ENCODE data around the gene SLC6A3.
A peak's percentile ranks its signal among the peaks of the same experiment; 100 is the strongest.

Gene SLC6A3

DNA sequence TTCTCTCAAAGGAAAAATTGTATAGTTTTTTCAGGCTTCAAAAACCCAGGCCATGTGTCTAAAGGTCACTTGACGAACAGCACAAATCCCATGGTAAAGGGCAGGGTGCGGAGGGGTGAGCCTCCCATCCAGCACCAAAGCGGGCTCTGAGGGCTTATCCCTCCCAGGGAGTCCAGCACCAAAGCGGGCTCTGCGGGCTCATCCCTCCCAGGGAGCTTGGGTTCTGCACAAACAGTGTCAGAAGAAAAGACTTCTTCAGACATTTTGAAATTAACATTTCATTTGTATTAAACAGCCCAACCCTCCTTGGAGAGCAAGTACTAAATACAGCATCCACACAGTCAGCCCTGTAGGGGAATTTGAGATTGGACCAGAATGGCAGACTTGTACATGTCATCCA is 57.4 kb downstream of the SLC6A3 start:
- Histone ChIP-seq H4K20me1 (ENCODE audit: insufficient read depth, low read length, poor library complexity, severe bottlenecking) (no peaks in the 10 kb centered on the region), H3K9me3 (ENCODE audit: insufficient read depth, low read depth, low read length) (no peaks in the 10 kb centered on the region), H3K27me3 (ENCODE audit: insufficient read depth, low read length, poor library complexity, severe bottlenecking) (no peaks in the 10 kb centered on the region), H2AFZ (ENCODE audit: low read length) (no peak overlapping the region), H3K36me3 (ENCODE audit: insufficient read depth, low read length) (no peaks in the 10 kb centered on the region), H3K9ac (ENCODE audit: low read depth, low read length, poor library complexity, severe bottlenecking) (no peak overlapping the region), H3K4me3 (ENCODE audit: low read length, poor library complexity, severe bottlenecking) (no peak overlapping the region), H3K4me1 (ENCODE audit: insufficient read depth, low read length, poor library complexity, severe bottlenecking) (peaks cover 13% of the 10 kb centered on the region), H3F3A (ENCODE audit: low read depth) (no peaks in the 10 kb centered on the region), H3K4me2 (ENCODE audit: low read depth, low read length, poor library complexity, severe bottlenecking) (no peak overlapping the region), H3K9me2 (replicated peaks; ENCODE audit: low read depth, low read length) (no peaks in the 10 kb centered on the region), H3K79me2 (ENCODE audit: insufficient read depth, low read length) (no peaks in the 10 kb centered on the region)
- TF ChIP-seq CTCF (conservative IDR thresholded peaks at IDR 0.05; ENCODE audit: low read length) = no peak
- TF ChIP-seq EZH2phosphoT487 (IDR thresholded peaks at IDR 0.05; ENCODE audit: borderline replicate concordance) = no peak

DNA sequence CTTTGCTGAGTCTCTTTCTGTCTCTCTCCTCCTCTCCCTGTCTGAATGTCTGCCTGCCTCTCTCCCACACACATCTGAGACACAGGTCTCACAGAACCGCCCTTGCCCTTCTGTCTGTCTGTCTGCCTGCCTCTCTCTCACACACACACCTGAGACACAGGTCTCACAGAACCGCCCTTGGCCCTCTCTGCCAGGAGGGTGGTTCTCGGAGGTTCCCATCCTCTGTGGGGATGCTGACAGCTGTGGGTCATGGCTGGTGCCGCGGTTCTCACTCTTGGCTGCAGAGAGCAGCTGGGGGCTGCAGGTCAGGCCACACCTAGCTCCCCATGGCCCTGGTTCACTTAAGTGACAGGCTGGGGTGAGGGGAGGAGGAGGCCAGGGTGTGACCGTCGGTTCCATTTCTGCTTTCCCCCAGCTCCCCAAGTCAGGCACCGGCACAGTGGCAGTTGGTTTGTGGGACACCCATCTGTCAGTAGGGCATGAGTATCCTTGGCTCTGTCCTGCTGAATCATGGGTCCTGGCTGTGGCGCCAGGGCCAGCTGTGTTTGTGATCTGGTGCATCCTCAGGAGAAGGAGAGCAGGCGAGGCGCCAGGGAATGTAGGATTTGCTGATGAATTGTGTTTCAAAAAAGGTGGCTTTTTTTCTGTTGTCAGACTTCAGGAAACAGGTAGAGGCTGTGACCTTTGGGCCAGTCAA is 58.0 kb downstream of the SLC6A3 start:
- no peaks in the 10 kb centered on the region for H3K36me3 ChIP-seq (ENCODE audit: insufficient read depth, low read length)
- H3K4me2 ChIP-seq (ENCODE audit: low read depth, low read length, poor library complexity, severe bottlenecking) = peak overlapping the region; percentile 84
- TF ChIP-seq EZH2phosphoT487 (IDR thresholded peaks at IDR 0.05; ENCODE audit: borderline replicate concordance) (no peak), CTCF (conservative IDR thresholded peaks at IDR 0.05; ENCODE audit: low read length) (no peak)
- no peaks in the 10 kb centered on the region for H3F3A ChIP-seq (ENCODE audit: low read depth)
- no peak overlapping the region for H2AFZ ChIP-seq (ENCODE audit: low read length)
- H3K4me3 ChIP-seq (ENCODE audit: low read length, poor library complexity, severe bottlenecking) = no peak overlapping the region
- peaks cover 13% of the 10 kb centered on the region for H3K4me1 ChIP-seq (ENCODE audit: insufficient read depth, low read length, poor library complexity, severe bottlenecking)
- H4K20me1 ChIP-seq (ENCODE audit: insufficient read depth, low read length, poor library complexity, severe bottlenecking) = no peaks in the 10 kb centered on the region
- H3K9me3 ChIP-seq (ENCODE audit: insufficient read depth, low read depth, low read length) = no peaks in the 10 kb centered on the region
- H3K9ac ChIP-seq (ENCODE audit: low read depth, low read length, poor library complexity, severe bottlenecking) = no peak overlapping the region
- H3K9me2 ChIP-seq (replicated peaks; ENCODE audit: low read depth, low read length) = no peaks in the 10 kb centered on the region
- no peaks in the 10 kb centered on the region for H3K27me3 ChIP-seq (ENCODE audit: insufficient read depth, low read length, poor library complexity, severe bottlenecking)
- H3K79me2 ChIP-seq (ENCODE audit: insufficient read depth, low read length) = no peaks in the 10 kb centered on the region

DNA sequence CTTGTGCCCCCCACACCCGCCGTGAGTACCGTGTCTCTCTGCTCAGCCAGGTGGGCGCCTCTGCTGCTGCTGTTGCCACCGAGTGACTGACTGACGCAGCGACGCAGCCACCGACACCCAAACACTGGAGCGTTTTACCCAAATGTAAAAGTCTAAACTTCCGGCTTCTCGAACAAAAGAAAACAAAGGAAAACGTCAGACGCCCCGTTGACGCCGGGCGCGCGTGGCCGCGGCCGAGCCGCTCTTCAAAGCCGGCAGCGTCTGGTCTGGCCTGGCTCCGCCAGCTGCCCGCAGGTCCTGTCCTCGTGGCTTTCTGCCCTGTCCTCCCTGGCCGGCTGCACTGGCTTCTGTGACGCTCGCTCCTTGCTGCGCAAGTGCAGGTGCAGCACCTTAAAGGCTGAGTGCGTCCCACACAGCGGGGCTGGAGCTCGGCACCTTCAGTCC is 58.9 kb downstream of the SLC6A3 start:
- TF ChIP-seq EZH2phosphoT487 (IDR thresholded peaks at IDR 0.05; ENCODE audit: borderline replicate concordance) = no peak
- no peak for TF ChIP-seq CTCF (conservative IDR thresholded peaks at IDR 0.05; ENCODE audit: low read length)
- Histone ChIP-seq H3F3A (ENCODE audit: low read depth) (no peaks in the 10 kb centered on the region), H3K4me1 (ENCODE audit: insufficient read depth, low read length, poor library complexity, severe bottlenecking) (peaks cover 13% of the 10 kb centered on the region), H3K79me2 (ENCODE audit: insufficient read depth, low read length) (no peaks in the 10 kb centered on the region), H3K27me3 (ENCODE audit: insufficient read depth, low read length, poor library complexity, severe bottlenecking) (no peaks in the 10 kb centered on the region), H3K4me3 (ENCODE audit: low read length, poor library complexity, severe bottlenecking) (peak overlapping the region; percentile 77), H4K20me1 (ENCODE audit: insufficient read depth, low read length, poor library complexity, severe bottlenecking) (no peaks in the 10 kb centered on the region), H3K4me2 (ENCODE audit: low read depth, low read length, poor library complexity, severe bottlenecking) (peak overlapping the region; percentile 84), H2AFZ (ENCODE audit: low read length) (peak overlapping the region; percentile 92), H3K9me3 (ENCODE audit: insufficient read depth, low read depth, low read length) (no peaks in the 10 kb centered on the region), H3K36me3 (ENCODE audit: insufficient read depth, low read length) (no peaks in the 10 kb centered on the region), H3K9me2 (replicated peaks; ENCODE audit: low read depth, low read length) (no peaks in the 10 kb centered on the region), H3K9ac (ENCODE audit: low read depth, low read length, poor library complexity, severe bottlenecking) (peak overlapping the region; percentile 66)
